EH (cell line): Measurements from ENCODE around the gene UBE2N.
"Not testable (repeated sequence)": the region's sequence is repeated elsewhere in the genome, so short reads cannot be mapped to it uniquely, and the experiment has no call there.

Experiments
- DNase-seq: peaks from one replicate; pipeline ENCODE4 v3.0.0-alpha.2; 2015; ENCODE audit warnings: low read depth

UBE2N gene

DNA sequence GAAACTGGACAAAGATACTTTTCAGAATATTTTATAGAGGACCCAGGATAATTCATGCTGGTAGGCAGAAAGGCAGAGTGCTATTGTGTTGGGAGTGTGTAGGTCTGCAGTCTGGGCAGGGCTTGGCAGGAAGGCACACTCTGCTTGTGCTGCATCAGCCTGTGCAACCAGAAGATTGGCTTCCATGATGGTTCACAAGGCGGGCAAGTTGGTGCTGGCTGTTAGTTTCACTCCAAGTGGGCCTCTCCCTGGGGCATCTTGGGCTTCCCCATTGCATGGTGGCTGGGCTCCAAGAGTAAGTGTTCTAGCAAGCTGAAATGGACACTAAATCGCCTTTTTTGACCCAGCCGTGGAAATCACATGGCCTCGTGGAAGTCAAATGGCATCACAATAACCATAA, 1.8 kb upstream of the UBE2N start:
- DNase-seq = no peak

- DNase-seq = no peak
These were observed 929 bp upstream of the UBE2N start for GRCh38 chr12:93442411-93443340.

DNA sequence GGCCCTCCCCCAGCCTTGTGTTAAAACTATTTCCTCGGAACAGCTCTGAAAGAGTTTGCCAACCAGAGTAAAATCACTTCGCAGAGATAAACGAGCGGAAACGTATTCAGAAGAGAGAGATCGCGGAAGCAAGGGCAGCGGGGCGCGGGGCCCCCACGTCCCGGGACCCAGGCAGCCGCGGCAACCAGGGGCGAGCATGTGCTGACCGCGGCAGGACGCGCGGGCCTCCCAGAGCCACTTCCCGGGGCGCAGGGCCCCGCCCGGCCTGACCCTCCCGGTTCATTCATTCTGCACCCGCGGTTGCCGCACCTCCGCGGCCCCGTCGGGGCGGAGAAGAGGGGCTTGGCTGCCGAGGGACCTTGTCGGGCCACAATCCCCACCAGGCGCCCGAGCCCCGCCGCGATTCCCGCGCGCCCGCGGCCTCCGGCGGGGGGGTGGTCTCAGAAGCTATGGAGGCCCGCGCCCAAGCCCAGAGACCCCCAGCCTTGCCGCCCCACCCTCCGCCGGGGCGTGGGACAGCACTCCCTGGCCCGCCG, 598 bp downstream of the UBE2N start:
- DNase-seq = peak; percentile 38

DNA sequence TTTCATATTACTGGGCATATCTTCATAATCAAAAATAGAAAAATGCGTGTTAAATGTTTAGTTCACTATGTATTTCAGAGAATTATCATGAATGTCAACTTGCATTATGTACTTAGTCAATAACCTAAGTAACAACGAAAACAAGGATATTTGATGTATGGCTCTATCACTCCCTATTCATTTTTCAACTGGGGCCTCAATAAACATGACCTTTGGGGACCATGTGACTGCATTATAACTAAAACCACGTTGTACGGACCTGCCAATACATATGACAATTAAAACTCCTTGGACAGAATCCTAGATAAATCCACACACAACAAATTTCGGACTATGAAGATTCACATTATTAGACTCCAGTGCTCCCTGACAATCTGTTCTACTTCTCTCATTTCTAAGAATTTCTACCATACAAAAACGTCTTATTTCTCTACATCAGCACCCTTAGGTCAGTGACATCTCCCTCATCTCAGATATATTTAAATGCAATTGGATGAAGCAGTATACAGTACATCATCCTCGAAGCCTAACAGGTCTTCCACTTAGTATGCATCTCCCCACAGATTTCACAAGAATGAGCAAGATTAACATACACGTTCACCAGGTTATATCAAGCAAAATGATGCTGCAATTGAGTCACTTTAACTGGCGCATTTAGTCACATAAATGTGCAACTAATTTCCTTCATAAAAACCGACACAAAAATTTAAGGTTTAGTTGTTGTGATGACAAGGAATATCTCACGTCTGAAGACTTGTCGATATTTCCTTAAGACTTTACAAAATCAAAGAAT, 1.5 kb downstream of the UBE2N start:
- DNase-seq = peak; percentile 20

GRCh38 chr12:93438266-93439050, 3.3 kb downstream of the UBE2N start:
- DNase-seq = no peak

DNA sequence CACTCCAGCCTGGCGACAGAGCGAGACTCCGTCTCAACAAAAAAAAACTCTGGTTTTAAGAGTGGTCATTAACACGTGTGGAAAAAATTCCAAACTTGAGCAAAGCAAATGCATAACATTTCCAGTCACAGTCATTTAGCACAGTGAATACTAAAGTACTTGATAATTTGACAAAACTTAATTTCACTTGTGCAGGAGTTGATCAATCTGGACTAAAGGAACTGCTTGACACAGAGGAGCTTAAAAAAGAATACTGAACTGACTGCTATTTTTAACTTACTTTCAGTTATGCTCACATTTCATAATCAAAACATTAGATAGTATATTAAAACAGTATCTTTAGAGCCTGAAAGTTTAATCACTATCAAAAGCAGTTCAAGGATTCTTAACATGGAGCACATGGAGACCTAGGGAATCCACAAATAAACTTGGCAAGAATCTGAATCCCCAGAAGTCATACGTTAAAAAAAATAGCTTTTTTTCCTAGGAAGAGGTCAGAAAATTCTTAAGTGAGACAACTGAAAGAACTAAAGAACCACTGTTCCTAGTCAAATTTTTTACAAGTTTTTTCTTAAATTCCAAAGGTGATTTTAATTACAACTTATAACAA, 7.4 kb downstream of the UBE2N start:
- DNase-seq = peak; percentile 34

- DNase-seq = not testable (repeated sequence)
These were observed 9.7 kb downstream of the UBE2N start for GRCh38 chr12:93432031-93432430.

- DNase-seq = peak; percentile 30
These were observed 11.5 kb downstream of the UBE2N start for GRCh38 chr12:93430280-93430679.

GRCh38 chr12:93429852-93430251, 11.9 kb downstream of the UBE2N start:
- no peak for DNase-seq

- DNase-seq = no peak
These were observed 12.3 kb downstream of the UBE2N start for GRCh38 chr12:93429448-93429847.

- DNase-seq = peak; percentile 47
These were observed 13.8 kb downstream of the UBE2N start for GRCh38 chr12:93427779-93428564.

DNA sequence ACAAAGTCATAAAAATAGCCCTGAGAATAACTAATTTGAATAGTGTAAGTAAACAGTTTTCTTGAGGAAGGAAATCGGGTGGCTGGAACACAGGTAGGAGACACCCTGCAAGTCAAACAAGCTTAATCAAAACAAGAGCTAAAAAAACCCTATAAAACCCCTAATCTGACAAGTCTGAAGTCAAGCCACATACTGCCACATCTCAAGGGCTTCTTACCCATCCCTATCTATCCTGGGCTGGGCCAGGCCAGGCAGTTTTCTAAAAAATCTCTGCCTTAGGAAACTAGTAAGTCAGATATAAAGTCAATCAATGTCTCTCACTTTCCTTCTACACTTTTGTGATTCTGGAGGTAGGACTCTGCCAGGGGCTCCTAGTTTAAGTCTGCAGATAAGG, 15.3 kb downstream of the UBE2N start:
- no peak for DNase-seq

GRCh38 chr12:93425736-93426411, 15.9 kb downstream of the UBE2N start:
- no peak for DNase-seq

GRCh38 chr12:93422050-93422449, 19.7 kb downstream of the UBE2N start:
- DNase-seq = no peak

DNA sequence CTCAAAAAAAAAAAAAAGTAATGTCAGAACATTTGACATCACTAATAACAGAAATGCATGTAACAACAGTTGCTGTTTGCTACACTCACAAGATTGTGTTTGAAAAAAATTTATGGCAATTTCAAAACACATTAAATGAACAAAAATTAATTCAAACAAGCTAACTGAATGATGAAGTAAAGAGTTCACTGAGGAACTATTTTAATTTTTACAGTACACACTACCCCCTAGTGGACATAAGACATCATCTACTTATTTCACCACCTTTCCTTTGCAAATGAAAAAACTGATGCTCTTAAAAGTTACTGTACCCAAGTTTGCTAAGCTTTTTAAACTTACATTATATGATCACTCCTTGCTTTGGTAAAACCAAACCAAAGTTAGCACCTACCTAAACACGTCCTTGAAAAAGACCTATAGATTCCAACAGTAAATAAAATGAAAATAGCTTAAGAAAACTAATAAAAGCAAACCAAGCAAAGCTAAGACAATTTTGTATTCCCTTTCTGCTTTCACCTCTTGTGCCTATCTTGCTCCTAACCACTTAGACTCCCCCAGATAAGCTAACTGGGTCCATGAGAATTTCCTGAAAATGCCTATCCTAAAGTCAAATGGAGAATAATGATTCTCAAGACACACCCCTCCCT, 22.2 kb downstream of the UBE2N start:
- DNase-seq = peak; percentile 69

DNA sequence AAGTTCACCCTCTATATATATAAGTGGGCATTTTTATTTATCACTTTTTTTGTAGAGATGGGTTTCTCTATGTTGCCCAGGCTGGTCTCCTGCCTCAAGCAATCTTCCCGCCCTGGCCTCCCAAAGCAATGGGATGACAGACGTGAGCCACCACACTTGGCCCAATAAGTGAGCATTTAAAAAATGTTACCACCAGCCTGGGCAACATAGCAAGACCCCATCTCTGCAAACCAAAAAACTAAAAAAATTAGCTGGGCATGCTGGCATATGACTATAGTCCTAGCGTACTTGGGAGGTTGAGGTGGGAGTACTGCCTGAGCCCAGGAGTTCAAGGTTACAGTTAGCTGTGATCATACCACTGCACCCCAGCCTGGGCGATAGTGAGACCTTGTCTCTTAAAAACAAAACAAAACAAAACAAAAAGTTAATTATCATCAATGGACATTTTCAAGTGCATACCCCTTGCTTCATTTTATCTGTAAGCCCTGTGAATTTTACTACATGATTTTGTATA, 23.7 kb downstream of the UBE2N start:
- DNase-seq = no peak

- peak; percentile 87 for DNase-seq
These were observed 25.9 kb downstream of the UBE2N start for GRCh38 chr12:93415723-93416464.

GRCh38 chr12:93413064-93413463, 28.7 kb downstream of the UBE2N start:
- no peak for DNase-seq

GRCh38 chr12:93412396-93412795, 29.4 kb downstream of the UBE2N start:
- not testable (repeated sequence) for DNase-seq
